Liver (tissue), 3 donors: ENCODE data around the gene TSPO.

Source experiments
- CTCF ChIP-seq: fragments of 150-350 bp; IDR thresholded peaks from 2 replicates; pipeline ENCODE4 v1.5.1; 2017; ENCODE audit warnings: improper control_type of control experiment, low read depth, low read length; ENCODE audit not compliant: missing input control
- EGR1 ChIP-seq, 2 donors: IDR thresholded peaks; 2 replicates each; pipeline ENCODE4 v1.6.1; 2016 to 2018; ENCODE audit warnings: antibody characterized with exemption in 2 of 2, low read depth in 2 of 2
- GABPA ChIP-seq, 2 donors: IDR thresholded peaks in 1 of 2; conservative IDR thresholded peaks in 1 of 2; 2 replicates each; pipeline ENCODE4 v1.6.1; 2016; ENCODE audit warnings: antibody characterized with exemption in 2 of 2, mild to moderate bottlenecking in 1 of 2, moderate library complexity in 1 of 2
- HNF4A ChIP-seq, 2 donors: conservative IDR thresholded peaks; 2 replicates each; pipeline ENCODE4 v1.6.1; 2016; ENCODE audit warnings: antibody characterized with exemption in 2 of 2, mild to moderate bottlenecking in 2 of 2
- HNF4G ChIP-seq: IDR thresholded peaks from 2 replicates; pipeline ENCODE4 v1.6.1; 2016; ENCODE audit warnings: antibody characterized with exemption
- JUND ChIP-seq, 2 donors: IDR thresholded peaks; 2 replicates each; pipeline ENCODE4 v1.6.1; 2016; ENCODE audit warnings: antibody characterized with exemption in 2 of 2
- NR2F2 ChIP-seq: IDR thresholded peaks from 2 replicates; pipeline ENCODE4 v1.6.1; 2016; ENCODE audit warnings: antibody characterized with exemption
- RAD21 ChIP-seq, 2 donors: IDR thresholded peaks; 2 replicates each; pipeline ENCODE4 v1.6.1; 2016; ENCODE audit warnings: antibody characterized with exemption in 2 of 2, mild to moderate bottlenecking in 2 of 2
- RXRA ChIP-seq, 2 donors: IDR thresholded peaks; 2 replicates each; pipeline ENCODE4 v1.6.1; 2017 to 2018; ENCODE audit warnings: antibody characterized with exemption in 2 of 2, mild to moderate bottlenecking in 1 of 2
- TAF1 ChIP-seq: conservative IDR thresholded peaks from 2 replicates; pipeline ENCODE4 v1.6.1; 2016; ENCODE audit warnings: antibody characterized with exemption, mild to moderate bottlenecking
- YY1 ChIP-seq: IDR thresholded peaks from 2 replicates; pipeline ENCODE4 v1.6.1; 2016; ENCODE audit warnings: antibody characterized with exemption, mild to moderate bottlenecking
- TF ChIP-seq, protein P1 (sequence below): IDR thresholded peaks from 2 replicates; pipeline ENCODE4 v1.6.1; 2016; ENCODE audit warnings: antibody characterized with exemption, mild to moderate bottlenecking
- TF ChIP-seq, protein P2 (sequence below): IDR thresholded peaks from 2 replicates; pipeline ENCODE4 v1.6.1; 2016; ENCODE audit warnings: antibody characterized with exemption
- donor health status: healthy.
- donor health status: healthy.

DNA sequence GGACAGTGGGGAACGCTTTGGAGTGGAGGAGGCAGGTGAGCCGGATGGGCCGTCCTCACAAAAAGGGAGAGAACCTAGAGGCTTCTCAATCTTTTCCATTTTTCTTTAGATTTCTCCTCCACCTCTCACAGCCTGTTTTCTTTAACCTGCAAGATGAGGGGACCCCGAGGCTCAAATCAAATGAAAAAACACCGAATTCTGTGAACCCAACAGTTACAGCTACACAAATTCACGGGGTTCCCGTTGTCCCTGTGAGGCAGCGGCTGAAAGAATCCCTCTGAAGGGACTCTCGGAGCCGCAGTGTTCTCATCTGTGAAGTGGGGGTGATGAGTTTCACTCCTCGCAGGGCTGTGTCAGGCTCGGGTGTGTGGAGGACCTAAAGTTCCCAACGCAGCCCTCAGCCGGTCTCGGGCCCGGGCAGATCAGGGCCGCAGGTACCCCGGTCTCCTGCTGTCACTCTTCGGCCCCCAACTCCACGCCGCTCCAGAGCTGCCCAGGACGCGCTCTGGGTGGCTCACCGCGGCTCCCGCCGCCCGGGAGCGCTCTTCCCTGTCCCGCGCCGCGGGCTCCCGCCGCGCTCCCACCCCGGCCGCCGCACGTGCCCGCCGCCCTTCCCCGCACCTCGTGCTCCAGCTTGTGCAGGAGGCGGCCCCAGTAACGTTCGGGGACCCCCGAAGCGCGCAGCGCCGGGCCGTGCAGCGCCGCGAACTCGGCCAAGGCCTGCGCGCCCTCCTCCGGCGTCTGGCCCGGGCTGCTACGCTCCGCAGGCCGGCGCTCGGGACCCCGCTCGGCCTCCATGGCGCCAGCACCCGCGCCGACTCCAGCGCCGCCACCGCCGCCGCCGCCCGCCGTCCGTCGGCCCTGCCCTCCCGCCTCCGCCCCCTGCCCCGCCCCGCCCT is 35.2 kb downstream of the TSPO start, which contains the start of gene TTLL12:
- TF ChIP-seq CTCF (no peak), JUND (IDR thresholded peaks at IDR 0.05) (no peak), RXRA (IDR thresholded peaks at IDR 0.05) (no peak), RAD21 (IDR thresholded peaks at IDR 0.05) (no peak), HNF4A (conservative IDR thresholded peaks at IDR 0.05) (no peak), GABPA (IDR thresholded peaks at IDR 0.05 in 1 of 2, conservative IDR thresholded peaks at IDR 0.05 in 1 of 2) (no peak), TAF1 (no peak), HNF4G (no peak), EGR1 (IDR thresholded peaks at IDR 0.05; ENCODE audit: low read depth in 2 of 2) (no peak), NR2F2 (no peak), YY1 (no peak)
- TF ChIP-seq, protein P1, sequence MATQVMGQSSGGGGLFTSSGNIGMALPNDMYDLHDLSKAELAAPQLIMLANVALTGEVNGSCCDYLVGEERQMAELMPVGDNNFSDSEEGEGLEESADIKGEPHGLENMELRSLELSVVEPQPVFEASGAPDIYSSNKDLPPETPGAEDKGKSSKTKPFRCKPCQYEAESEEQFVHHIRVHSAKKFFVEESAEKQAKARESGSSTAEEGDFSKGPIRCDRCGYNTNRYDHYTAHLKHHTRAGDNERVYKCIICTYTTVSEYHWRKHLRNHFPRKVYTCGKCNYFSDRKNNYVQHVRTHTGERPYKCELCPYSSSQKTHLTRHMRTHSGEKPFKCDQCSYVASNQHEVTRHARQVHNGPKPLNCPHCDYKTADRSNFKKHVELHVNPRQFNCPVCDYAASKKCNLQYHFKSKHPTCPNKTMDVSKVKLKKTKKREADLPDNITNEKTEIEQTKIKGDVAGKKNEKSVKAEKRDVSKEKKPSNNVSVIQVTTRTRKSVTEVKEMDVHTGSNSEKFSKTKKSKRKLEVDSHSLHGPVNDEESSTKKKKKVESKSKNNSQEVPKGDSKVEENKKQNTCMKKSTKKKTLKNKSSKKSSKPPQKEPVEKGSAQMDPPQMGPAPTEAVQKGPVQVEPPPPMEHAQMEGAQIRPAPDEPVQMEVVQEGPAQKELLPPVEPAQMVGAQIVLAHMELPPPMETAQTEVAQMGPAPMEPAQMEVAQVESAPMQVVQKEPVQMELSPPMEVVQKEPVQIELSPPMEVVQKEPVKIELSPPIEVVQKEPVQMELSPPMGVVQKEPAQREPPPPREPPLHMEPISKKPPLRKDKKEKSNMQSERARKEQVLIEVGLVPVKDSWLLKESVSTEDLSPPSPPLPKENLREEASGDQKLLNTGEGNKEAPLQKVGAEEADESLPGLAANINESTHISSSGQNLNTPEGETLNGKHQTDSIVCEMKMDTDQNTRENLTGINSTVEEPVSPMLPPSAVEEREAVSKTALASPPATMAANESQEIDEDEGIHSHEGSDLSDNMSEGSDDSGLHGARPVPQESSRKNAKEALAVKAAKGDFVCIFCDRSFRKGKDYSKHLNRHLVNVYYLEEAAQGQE: no peak
- TF ChIP-seq, protein P2, sequence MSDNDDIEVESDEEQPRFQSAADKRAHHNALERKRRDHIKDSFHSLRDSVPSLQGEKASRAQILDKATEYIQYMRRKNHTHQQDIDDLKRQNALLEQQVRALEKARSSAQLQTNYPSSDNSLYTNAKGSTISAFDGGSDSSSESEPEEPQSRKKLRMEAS: no peak
